GM18519 (cell line): ENCODE measurements around the gene CAMK1D.
"Not testable (repeated sequence)": the region's sequence is repeated elsewhere in the genome, so short reads cannot be mapped to it uniquely, and the experiment has no call there.

Experiments used
- ATAC-seq: cut with Tn5 transposase; IDR thresholded peaks from one replicate; pipeline ENCODE4 v1.9.1; 2021; ENCODE audit warnings: mild to moderate bottlenecking, moderate library complexity; ENCODE audit not compliant: unreplicated experiment, low FRiP score

CAMK1D gene

DNA sequence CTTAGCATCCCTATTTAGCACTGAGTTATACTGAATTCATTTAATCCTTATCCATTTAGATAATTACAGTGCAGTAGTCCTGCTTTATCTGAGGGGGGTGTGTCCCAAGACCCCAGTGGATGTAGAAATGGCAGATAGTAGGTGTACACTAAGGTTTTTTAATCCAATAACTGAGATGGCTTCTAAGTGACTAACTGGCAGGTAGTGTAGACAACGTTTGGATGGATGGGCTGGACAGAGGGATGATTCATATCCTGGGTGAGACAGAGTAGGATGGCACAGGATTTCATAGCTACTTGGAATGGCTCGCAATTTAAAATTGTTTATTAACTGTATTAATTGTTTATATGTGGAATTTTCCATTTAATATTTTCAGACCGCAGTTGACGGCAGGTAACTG, 356.6 kb downstream of the CAMK1D start:
- ATAC-seq: no peak

- ATAC-seq: no peak
Observed at GRCh38 chr10:12707461-12708185, 358.3 kb downstream of the CAMK1D start.

- ATAC-seq: no peak
Observed at GRCh38 chr10:12709000-12709401, 359.7 kb downstream of the CAMK1D start.

DNA sequence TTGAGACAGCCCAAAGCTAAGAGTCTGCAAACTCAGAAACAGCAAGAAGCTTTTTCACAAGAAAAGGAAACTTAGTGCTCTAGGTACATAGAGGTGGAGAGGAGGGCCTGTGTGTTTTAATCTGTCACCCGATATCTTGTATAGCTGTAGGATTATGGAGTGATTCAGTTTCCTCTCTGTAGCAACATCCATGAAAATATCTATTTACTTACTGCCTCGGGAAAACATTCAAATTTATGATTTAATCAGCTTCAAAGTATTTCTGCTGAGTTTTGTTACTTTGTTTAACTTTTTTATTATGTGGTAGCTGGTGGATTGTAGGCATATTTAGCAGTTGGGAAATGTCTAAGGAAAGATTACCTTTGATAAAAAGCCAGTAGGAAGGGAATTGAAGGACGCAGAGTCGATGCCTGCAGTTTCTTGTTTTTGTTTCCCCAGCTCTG, 360.2 kb downstream of the CAMK1D start:
- ATAC-seq: no peak

DNA sequence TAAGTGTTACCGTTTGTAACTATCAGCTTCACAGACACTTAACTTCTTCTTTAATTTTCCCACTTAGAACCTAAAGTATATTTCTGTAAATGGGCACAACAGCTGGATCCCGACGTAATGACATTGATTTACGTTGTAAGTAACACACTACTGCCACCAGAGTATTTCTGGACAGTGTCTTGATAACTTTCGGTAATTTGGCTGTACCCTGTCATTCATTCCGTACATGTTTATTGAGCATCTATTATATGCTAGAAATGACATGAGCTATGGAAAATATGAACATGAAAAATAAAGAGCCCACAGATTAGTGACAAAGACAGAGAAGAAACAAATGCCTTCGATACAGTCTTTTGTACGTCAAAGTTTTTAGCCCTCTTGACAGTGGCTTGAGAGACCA, 360.8 kb downstream of the CAMK1D start:
- no peak for ATAC-seq

DNA sequence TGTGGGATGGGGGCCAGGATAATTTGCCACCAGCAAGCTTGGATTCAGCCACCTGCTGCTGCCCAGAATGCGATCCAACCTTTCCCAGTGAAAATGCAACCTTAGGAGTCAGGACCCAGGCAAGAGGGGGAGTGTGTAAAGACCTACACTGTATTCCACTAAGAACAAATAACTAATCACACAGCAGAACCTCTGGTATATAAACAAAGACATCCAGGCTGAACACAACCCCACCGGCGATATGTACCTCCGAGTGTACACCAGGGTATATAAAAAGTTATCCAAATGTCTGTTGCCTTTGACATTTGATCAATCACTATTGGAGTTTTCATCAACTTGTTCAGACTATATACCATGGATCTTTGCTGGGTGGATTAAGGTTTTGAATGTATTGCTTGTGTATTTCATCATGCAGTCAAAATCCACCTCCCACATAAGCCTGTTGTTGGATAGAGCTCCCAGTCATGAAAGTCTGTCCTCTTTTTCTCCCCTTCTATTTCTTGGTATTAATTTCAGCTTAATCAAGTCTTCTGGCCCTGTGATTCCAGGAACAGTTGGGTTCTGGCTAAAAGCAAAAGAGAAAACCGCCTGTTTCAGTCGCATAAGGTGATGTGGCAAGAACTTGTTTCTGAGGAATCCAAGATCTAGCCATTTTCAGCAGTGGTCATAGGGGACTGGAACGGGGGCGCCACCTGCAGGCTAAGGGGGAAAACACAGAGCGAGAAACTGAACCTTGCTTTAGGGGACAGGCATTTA, 361.4 kb downstream of the CAMK1D start:
- ATAC-seq: no peak

GRCh38 chr10:12711350-12711708, 362.0 kb downstream of the CAMK1D start:
- ATAC-seq: no peak

DNA sequence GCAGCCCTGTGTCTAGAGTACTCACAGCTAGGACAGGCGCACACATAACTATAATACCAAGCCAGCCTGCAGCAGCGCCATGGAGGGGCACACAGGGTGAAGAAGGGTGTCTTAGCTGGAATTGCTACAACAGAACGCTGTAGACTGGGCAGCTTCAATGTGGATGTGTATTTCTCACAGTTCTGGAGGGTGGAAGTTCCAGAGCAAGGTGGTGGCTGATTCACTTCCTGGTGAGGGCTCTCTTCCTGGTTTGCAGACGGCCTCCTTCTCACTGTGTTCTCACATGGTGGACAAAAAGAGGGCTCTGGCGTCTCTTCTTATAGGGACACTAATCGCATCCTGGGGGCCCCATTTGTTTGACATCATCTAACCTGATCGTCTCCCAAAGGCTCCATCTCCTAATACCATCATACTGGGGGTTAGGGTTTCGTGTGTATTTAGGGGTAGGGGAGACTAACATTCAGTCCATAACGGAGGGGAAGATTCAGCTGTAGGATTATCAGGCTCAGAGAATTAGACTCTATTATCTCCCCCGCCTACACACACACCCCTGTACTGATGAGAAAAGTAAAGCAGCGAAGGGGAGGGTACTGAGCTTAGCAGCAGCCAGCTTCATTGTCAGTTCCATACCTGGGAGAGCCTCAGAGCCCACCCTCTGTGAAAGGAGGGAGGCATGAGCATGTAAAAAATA, 363.1 kb downstream of the CAMK1D start:
- ATAC-seq: no peak

DNA sequence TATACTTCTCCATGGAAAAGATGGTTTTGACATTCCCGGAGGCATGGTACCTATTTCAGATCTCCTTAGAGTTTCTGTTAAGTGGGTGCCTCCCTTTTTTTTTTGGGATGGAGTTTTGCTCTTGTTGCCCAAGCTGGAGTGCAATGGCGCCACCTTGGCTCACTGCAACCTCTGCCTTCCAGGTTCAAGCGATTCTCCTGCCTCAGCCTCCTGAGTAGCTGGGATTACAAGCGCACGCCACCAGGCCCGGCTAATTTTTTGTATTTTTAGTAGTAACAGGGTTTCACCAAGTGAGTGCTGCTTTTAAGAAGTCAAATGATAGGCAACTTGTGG, 363.6 kb downstream of the CAMK1D start:
- ATAC-seq: not testable (repeated sequence)

GRCh38 chr10:12716042-12716441, 366.7 kb downstream of the CAMK1D start:
- no peak for ATAC-seq

DNA sequence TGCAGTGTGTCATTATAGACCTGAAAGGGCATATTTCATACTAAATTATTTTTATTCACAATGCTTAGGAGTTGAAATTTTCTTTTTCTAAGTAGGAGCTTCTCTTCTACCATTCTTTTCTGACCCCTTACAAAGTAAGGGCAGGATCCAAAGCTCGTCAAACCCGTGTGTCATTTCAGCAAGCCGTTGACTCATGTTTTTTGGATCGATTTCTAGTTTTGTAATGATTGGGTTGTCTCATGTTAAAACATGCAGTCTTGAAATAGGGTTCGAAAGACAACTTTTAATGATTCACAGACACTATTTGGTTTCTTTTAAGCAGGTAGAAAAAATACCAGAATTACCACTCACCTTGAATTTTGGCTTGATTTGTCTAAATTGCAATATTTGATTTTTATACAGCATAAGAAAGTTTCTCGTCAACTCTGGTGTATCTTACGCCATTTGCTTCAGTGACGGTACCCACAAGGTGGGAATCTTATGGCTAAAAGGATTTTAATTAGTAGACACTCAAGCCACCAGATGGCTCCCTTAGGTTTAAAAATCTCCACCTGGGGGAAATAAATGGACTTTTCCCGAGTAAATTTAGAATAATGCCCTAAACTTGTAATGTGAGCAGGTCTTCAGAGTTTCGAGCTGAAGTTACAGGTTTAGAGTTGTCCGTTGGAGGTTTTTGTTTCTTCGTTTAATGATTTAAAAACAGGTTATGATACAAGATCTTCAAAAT, 368.8 kb downstream of the CAMK1D start:
- no peak for ATAC-seq

- no peak for ATAC-seq
Observed at GRCh38 chr10:12719365-12719764, 370.0 kb downstream of the CAMK1D start.

DNA sequence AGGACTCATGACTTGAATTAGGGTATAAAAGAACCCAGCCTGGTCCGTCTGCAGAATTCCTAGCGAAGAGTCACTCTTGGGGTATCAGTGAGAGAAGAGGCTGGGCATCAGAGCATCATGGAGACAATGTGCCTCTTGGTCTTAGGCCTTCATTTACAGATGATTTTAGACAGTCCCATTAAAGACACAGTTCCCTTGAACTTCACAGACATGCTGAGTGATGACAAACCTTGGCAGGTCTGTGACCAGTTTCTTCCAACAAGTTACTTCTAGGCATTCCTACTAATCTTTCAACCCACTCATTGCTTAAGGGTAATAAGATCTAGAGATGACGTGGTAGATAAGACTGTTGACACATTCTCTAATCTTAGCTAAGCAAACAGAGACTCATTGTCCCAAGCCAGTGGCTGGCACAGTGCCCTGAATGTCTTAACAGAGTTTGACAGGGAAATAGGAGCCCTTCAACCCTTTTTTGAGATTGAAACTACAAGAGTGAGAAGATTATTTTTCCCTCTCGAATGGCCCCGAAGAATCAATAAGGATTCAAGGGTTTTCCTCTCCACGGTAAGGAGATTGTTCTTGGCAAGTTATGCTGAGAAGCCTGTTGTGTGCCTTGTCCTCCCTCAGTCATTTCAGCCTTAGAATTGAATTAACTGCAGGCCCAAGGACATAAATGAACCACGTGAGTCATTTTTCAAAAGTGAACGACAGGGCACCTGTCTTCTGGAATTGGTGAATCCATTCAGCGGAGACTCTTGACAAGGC, 371.1 kb downstream of the CAMK1D start:
- no peak for ATAC-seq

DNA sequence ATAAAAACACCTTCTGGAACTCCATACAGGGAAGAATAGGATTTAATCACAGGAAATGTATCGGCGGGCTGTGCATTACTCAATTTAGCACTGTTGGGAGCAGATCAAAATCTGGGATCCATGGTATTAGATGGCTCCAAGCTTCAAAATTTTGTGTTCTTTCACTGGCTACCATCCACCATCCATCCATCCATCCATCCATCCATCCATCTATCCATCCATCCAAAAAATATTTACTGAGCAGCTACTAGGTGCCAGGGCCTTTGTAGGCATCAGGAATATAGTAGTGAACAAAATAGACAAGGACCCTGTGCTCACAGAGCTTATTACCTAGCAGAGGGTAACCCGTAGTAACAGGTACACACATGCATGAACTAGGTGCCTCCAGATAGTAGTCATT, 372.0 kb downstream of the CAMK1D start:
- no peak for ATAC-seq

DNA sequence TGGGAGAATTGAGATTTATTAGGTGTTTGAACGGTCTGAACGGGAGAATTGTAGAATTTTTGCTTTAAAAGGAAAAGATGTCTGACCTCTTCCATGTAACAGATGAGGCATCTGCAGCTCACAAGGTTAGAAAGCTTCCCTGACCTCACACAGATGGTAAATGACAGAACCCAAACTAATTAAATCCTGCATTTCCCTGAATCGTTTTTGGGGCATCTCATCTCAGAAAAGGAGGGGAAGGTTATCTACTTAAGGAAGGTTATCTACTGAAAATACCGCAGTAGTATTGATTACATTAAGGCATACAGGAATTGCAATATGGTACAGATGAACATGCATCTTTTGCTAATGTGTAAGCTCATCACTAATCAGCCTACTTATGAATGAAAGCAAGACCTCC, 373.9 kb downstream of the CAMK1D start:
- no peak for ATAC-seq

DNA sequence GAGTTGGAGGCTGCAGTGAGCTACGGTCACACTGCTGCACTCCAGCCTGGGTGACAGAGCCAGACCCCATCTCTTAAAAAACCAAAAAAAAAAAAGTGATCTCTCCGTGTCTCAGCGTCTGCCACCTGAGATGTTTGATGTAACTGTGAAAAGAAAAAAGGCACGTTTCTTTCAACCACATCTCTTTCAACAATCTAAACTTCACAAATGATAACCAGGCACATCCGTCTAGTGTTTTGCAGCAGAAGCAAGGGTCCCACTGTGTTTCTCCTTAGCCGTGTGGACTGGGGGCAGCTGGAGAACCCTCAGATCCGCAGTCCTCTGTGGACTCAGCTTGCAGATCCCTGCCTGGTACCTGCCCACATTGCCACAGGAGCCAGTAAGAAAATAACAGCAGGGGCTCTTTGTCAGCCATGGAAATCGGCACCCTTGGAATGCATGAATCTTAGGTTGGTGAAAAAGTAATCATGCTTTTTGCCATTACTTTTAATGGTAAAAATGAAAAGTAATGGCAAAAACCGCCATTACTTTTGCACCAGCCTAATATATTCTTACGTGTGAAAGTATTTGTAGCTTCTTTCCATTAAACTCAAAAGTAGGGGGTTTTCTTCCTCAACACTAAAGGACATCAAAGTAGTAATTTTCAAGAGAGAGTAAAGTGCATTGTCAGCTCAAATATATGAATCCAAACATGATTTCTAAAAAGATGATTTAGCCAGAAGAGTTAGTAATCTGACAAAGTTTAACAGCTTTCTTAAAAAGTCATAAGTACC, 375.6 kb downstream of the CAMK1D start:
- ATAC-seq: no peak

- not testable (repeated sequence) for ATAC-seq
Observed at GRCh38 chr10:12725580-12725888, 376.2 kb downstream of the CAMK1D start.

- ATAC-seq: no peak
Observed at GRCh38 chr10:12726971-12727831, 377.9 kb downstream of the CAMK1D start.

DNA sequence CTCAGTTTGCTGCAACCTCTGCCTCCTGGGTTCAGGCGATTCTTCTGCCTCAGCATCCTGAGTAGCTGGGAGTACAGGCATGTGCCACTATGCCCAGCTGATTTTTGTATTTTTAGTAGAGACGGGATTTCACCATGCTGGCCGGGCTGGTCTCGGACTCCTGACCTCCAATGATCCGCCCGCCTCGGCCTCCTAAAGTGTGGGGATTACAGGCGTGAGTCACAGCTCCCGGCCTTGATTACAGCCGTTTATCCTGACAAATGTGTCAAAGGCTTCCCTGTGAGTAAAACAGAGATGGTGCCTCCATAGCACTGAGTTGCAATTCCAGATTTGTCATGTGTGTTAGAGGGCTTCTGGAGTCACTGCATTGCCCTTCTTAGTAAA, 378.5 kb downstream of the CAMK1D start:
- ATAC-seq: no peak
